Fibroblast of peridontal ligament (primary cell): ENCODE measurements around the gene TRAF3IP3.
"Not testable (repeated sequence)": the region's sequence is repeated elsewhere in the genome, so short reads cannot be mapped to it uniquely, and the experiment has no call there.

ENCODE experiments used
- DNase-seq: peaks from one replicate; pipeline ENCODE4 v3.0.0-alpha.2; 2010; ENCODE audit errors: extremely low read depth

Gene TRAF3IP3

DNA sequence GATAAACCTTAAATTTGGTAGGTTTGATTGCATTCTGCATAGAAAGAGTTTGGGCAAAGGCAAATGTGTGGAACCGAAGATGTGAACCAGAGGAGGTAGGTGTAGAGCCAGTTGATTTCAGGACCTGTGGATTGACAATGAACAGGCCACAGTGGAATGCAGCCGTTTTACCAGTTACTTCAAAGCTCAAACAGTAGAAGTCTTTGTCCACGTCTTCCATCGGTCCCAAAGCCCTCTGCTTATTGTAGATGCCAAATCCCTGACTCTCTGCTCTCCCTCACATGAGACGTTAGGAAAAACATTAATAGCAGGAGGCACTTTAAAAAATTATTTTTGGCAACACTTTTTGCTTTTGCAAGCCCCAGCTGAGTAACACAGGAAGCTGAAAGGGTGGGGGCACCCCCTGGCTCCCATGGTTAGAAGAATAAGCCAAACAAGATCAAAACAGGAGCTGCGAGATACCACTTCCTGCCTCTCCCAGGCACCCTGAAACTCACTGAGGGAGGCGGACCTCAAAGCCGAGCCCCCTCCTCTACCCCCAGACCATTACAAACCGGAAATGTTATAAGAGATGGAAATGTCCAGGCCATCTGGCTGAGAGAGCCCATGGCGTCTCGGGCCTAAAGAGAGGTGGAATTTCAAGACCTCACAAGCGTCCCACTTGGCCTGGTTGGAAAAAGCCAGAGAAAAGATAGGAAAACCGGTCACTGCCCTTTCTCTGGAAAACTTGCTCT lies 13.5 kb downstream of the TRAF3IP3 start:
- DNase-seq, result peak; percentile 60

DNA sequence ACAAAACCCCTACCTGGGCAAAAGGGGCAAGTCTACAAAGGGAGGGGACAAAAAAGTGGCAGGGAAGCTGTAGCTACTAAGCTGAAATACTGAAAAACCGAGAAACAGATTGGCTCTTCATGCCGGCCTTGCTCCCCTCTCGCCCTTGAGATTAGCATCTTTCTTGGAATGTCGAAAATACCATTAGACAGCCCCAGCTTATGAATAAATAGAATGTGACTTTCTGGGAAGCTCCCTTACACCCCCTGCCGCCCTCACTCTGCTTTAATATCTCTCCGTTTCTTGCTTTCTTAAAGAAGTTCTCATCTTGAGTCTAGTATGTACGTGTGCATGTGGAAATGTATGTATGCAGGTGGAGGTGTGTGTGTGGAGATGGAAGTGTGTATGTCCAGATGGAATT lies 14.1 kb downstream of the TRAF3IP3 start:
- peak; percentile 1 for DNase-seq

DNA sequence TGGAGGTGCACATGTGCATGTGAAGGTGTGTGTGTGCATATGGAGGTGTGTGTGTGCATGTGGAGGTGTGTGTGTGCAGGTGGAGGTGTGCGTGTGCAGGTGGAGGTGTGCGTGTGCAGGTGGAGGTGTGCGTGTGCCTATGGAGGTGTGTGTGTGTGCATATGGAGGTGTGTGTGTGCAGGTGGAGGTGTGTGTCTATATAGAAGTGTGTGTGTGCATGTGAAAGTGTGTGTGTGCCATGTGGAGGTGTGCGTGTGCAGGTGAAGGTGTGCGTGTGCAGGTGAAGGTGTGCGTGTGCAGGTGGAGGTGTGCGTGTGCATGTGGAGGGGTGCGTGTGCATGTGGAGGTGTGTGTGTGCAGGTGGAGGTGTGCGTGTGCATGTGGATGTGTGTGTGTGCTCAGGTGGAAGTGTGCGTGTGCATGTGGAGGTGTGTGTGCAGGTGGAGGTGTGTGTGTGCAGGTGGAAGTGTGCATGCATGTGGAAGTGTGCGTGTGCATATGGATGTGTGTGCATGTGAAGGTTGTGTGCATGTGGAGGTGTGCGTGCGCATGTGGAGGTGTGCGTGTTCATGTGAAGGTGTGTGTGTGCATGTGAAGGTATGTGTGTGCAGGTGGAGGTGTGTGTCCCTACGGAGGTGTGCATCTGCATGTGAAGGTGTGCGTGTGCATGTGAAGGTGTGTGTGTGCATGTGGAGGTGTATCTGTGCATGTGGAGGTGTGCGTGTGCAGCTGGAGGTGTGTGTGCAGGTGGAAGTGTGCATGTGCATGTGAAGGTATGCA lies 15.0 kb downstream of the TRAF3IP3 start:
- DNase-seq, result no peak

DNA sequence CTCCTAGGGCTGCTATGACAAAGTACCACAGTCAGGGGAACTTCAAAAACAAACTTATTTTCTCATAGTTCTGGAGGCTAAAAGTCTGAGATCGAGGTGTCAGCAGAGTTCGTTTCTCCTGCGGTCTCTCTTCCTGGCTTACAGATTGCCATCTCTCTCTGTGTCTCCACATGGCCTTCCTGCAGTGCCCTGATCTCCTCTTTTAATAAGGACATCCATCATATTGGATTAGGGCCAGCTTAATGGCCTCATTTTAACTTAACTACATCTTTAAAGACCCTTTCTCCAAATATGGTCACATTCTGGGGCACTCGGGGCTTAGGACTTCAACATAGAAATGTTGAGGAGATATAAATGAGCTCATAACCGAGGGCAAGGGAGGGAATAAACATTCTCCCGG lies 16.3 kb downstream of the TRAF3IP3 start:
- no peak for DNase-seq

DNA sequence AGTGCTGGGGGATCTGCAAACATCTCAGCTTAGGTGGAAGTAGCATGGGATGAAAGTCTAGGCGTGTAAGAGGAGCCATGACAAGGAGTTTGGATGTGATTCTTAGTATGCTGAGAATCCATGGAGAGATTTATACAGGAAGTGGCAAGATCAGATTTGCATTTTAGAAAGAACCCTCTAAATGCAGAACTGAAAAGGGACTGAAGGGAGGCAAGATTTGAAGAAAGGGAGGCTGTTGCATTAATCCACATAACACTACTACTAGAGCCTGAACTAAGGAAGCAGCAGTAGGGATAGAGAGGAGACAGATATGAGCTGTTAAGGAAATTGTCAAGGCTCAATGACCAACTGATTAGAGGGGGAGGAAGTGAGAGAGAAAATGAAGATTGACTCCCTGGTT lies 18.7 kb downstream of the TRAF3IP3 start:
- no peak for DNase-seq

DNA sequence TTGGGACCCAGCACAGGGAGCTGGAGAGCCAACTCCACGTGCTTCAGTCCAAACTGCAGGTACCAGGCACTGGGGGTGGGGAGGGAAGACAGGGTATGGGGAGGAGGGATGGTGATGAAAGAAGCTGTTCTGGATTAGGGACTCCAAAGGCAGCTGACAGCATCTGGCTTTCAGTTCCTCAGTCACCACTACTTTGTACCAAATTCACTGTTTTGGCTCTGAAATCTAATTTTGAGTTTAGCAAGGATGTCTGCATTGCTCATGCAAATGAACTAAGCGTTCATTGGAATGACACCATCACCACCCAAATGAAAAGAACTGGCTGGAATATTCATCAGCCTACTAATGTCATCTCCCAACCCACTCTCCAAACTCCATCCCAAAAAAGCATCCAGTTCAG lies 19.8 kb downstream of the TRAF3IP3 start:
- DNase-seq, result no peak

DNA sequence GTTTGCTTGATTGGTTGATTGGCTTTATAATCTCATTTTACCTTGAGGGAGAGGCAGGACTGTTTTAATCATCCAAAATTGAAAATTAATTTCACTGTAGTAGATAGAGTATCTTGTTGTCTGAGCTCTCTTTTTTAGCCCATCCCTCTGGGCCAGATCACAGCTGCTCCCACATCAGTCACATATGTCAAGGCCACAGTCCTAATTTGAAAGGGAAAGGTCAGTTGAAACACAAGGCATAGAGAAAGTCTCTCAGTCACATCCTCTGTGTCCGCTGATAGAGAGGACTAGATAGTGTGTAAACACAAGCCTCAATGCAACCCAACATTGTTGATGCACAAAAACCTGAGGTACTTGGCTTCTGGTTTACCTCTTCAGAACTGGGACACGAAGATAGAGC lies 21.7 kb downstream of the TRAF3IP3 start:
- no peak for DNase-seq

DNA sequence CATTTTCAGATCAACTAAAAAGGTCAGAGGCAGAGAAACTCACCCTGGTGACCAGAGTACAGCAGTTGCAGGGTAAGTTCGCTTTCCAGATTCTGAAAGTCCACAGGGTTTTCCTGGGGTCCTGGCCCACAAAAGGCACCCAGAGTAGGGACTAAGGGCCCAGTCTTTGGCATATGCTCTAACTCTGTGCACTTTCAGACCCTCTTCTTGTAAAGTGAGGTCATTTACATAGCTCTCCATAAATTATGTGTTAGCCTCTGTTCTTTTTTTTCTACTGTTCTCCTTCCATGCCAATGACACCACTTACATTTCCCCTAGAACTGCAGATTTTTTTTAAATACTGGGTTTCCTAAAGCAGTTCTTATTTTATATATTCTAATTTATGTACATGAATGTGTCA lies 22.2 kb downstream of the TRAF3IP3 start:
- no peak for DNase-seq

DNA sequence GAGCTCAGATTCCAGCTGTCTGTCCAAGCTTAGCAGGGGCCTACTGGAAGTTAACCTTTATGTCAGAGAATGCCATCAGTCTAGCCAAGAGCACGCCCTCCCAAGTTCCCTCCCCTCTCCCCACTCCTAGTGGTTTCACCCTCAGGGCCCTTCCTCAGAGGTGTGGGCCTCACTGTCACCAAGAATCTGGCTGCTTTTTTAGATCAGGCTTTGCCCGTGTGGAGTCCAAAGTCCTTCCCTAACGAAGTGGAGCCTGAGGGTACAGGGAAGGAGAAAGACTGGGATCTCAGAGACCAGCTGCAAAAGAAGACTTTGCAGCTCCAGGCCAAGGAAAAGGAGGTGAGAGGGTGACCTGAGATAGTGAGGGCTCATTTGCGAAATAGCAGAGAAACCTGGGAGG lies 24.4 kb downstream of the TRAF3IP3 start:
- no peak for DNase-seq

DNA sequence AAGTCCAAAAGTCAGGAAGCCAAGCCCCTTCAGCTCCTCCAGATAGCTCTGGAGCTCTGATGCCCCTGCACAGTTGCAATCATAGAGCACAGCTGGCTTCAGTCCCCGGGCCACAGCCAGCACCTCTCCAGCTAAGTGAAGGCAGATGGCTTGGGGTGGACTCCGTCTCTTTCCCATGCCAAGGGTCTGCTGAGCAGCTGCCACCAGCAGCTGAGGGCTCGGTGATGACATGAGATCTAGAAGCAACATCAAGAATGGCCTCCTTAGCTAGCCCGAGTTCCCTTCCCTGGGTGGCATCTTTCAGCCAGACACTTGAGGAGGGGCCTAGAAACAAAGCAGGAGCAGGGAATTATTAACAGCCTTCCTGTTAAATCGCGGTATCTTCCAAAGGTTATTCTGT lies 27.5 kb downstream of the TRAF3IP3 start:
- DNase-seq, result no peak

DNA sequence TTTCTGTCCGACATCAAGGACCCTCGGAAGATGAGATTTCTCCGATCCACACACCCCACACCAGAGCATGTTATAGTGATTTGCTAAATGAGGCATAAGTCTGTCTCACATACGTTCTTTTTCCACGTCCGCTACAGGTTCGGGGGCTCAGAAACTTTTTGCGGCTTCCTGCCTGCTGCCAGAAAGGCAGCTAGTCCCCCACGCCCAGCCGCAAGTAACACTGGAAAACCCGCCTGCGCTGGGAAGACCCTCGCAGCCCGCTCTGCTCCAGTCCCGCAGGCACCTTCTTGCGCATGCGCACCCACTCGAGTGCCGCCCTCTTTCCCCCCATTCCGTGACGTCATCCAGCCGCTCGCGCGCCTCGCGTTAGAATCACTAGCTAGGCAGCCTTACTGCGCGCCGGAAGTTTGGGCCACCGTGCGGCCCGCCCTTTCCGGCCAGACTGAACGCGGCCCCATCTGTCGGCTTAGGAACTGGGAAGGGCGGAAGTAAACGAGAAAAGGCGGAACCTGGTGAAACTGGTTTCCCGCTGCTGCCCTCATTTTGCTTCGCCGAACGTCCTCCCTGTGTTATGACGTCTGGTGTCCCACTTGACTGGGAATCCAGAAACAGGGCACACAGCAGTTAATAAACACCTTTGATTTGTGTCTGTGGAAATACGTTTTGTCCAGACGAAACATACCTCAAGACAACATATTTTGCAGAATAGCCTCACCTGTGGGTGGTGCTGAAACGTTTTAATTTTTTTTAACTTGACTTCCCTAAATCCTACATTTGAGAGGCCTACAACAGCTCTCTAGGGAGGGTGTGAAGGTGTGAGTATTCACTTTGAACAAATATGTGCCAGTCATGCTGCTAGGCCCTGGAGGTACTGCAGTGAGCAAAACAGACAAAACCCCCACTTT lies 28.7 kb downstream of the TRAF3IP3 start, which contains the start of gene C1orf74:
Gene C1orf74, minus strand, starts transcription at position 295 of the 905 bp plus-strand sequence. CDS start 925 bp downstream, outside the sequence.
- peak; percentile 96 for DNase-seq

DNA sequence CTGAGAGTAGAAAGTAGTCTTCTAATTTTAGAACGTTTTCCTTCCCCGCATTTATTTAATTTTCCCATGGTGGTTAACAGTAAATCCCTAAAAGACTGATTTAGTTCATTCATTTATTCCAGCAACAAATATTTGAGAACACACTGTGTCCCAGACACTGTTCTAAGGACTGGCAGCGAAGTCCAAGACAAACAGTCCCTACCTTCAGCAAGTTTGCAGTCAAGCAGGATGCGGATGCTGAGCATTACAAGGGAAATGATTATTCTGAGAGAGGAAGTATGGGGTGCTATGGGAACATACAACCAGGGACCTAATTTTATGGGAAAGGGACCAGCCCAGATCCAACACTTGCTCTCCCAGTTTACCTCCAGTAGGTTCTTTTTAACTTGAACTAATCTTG lies 29.7 kb downstream of the TRAF3IP3 start:
- DNase-seq, result no peak

DNA sequence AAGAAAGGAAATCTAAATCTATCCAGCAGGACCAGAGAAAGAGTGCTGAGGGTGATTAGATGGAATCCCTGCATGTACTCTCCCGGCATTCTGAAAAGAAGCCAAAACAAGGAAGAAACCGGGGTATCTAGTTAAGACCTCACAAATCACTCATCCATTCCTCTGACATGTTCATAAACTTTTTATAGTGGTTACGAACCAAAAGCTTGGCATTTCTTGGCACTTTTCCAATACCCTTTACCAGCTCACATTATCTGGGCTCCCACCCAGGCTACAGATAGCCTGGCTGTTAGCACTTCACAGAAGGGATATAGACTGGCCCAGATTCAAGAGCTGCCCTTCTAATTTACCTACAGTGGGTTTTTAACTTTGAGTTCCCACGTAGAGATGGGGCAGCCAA lies 30.3 kb downstream of the TRAF3IP3 start:
- no peak for DNase-seq

DNA sequence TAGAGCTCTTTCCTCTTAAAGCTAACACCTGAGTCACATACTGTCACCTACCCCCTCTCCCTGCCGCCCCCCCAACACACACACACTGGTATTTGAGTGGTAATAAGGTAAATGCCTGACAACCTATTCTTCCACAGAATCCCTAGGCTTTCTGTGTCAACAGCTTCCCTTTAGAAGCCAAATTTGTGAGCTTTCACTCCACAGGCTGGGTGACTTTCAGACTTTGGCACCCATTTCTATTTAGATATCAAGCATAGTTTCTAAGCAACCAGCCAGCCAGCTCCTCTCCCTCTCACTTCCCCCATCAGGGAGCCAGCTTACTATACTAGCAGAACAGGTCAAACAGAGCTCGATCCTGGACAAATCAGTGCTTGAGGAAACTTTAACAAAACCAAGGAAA lies 31.7 kb downstream of the TRAF3IP3 start:
- DNase-seq, result peak; percentile 9

DNA sequence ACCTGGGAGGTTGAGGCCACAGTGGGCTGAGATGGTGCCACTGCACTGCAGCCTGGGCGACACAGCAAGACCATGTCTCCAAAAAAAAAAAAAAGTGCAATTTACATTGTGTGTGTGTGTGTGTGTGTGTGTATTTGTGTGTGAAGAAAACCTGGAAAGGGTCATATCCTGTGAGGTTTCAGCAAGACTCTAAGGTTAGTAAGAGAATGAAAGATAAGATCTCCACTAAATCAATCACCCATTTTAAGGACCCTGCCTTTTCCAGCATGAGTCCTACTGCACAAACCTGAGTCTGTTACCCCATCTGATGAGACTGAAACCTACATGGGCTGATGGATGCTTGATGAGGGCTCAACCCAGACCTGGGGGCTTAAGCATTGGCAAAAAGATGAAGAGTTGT lies 33.4 kb downstream of the TRAF3IP3 start:
- no peak for DNase-seq

DNA sequence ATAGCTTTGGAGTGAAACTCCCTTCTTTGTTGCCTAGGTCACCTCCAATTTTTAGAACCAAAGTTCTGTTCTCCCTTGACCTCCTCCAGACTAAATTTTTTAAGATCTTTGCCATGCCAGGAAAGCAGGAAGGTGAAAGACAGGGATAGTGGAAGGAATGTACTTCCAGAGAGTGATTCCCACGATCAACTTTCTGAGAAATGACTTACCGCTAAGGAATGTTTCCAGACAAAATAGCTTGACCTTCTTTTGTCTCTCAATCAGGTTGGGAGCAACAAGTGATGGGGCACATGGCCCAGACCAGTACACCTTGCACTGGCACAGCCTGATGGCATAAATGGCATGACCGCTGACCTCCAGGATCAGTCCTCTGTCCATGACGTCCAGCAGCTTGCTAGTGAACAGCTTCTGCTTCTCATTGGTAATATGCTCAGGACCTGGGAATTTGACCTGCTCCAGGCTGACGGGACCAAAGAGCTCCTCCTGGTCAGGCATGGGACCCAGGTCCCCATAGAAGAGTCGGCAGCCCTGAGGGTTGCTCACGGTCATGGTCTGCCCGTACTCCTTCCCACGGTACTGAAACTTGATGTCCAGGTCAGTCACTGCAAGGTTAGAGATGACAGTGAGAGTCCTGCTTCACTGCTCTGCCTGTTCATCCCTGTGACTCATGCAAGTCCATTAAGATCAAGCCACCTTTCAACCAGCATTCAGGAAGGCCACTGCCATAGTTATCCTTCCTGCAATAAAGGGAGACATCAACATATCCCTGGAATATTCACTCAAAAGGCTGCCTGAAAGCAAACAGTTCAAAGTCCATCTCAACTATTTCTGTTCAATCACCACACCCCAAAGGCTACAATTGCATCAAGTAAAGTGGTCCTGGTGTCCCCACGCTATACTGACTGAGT lies 34.7 kb downstream of the TRAF3IP3 start:
- DNase-seq, result no peak

DNA sequence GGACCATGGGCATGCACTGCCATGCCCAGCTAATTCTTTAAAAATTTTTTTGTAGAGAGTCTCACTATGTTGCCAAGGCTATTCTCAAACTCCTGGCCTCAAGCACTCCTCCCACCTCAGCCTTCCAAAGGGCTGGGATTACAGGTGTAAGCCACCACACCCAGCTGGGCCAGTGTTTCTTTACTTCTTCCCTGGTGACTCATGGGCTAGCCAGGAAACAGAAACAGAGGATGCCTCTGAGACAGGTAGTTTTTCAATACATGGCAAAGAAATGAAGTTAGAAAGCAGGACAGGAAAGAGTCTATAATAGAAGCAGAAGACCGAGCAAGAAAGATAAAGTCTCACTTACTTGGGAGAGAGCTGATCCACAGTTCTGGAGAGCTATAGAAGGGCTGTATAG lies 36.1 kb downstream of the TRAF3IP3 start:
- DNase-seq, result no peak

DNA sequence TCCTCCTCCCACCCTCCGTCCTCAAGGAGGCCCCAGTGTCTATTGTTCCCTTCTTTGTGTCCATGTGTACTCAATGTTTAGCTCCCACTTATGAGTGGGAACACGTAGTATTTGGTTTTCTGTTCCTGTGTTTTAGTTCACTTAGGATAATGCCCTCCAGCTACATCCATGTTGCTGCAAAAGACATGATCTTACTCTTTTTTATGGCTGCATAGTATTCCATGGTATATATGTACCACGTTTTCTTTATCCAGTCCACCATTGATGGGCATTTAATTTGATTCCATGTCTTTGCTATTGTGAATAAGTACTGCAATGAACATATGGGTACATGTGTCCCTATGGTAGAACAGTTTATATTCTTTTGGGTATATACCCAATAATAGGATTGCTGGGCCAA lies 37.9 kb downstream of the TRAF3IP3 start:
- not testable (repeated sequence) for DNase-seq

DNA sequence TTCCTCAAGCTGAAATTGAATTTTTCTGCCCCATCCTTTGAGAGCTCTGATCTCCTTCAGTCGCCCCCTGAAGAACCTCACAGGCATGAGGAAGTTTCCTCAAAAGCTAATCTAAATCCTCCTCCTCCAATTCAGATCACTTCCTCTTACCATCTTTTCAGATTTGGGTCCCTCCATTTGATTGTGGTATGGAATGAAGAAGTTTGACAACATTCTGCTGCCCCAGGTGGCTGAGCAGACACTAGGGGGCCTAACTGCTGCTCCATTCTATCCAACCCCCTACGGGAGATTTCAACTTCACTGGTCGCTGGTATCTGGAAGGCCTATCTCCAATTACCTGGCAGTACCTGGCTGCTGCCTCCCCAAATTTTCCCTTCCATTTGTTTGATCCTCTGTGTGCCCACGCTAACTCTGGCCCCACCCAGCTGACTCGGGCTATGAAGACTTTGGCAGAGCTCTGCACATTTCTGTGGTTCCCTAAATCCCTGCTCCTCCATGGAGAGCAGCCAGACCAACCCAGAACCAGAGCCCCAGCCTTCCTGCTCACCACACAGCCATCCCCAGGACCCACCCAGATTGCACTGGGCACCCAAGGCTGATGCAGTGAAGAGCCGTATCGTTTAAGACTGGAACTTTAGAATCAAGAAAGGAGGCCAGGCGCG lies 42.3 kb downstream of the TRAF3IP3 start:
- peak; percentile 25 for DNase-seq

DNA sequence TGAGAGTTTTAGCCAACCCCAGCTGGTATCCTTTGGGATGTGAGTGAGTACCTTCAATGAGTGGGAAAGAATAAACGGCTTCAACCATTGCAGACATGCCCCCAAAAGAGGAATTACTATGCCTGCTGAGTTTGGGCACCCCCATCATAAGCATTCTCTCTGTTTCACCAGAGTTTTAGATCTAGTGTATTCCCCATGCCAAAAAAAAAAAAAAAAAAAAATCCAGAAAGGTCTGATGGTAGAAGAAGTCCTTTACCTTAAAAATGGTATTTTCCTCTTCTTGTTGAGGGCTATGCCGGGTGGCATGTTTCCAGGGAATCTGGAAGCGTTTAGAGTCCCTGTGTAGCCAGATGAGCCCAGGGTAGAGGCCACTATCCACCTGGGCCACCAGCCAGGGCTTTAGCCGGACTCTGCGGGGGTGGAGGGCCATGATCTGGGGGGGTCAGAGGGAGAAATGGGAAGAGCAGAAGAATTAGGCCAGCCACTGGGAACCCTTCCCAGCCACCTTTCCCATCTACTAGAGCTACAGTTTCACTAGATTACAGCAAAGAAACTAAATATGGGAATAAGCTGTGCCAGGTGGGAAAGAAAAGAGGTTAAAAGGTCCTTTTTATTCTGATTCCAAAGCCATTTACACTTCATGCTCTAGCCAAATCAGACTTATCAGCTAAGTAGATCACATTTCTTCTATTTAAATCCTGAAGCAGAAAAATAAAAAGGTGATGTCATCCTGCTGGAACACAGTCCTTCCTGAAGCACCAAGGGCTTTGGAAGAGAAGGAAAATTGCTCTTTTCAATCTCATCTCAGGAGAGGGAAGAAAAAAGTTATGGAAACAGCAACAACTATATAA lies 45.4 kb downstream of the TRAF3IP3 start:
- DNase-seq, result peak; percentile 10
